SU-DHL-6 (cell line): ENCODE data around the gene RUNX1.

Experiments used
- H2AFZ ChIP-seq: fragments of 200-600 bp; sonication (generic); 2 replicates; pipeline ENCODE4 v1.6.1; 2014; ENCODE audit warnings: low read depth, mild to moderate bottlenecking, moderate library complexity, mixed read lengths, antibody characterized with exemption, low read length; ENCODE audit not compliant: severe bottlenecking
- H3F3A ChIP-seq: fragments of 200-600 bp; shearing (Covaris generic); 2 replicates; pipeline ENCODE4 v1.6.0; 2016; ENCODE audit warnings: antibody characterized with exemption, mild to moderate bottlenecking; ENCODE audit not compliant: insufficient read depth
- H3K27ac ChIP-seq: fragments of 200-600 bp; sonication (generic); 2 replicates; pipeline ENCODE4 v1.5.1; 2016; ENCODE audit warnings: low read depth, mild to moderate bottlenecking, low read length, moderate library complexity, mixed read lengths
- H3K27me3 ChIP-seq: fragments of 200-600 bp; sonication (generic), shearing (Covaris generic); 2 replicates; pipeline ENCODE4 v1.6.0; 2014; ENCODE audit warnings: mild to moderate bottlenecking, low read length
- H3K36me3 ChIP-seq: fragments of 200-600 bp; sonication (generic); 2 replicates; pipeline ENCODE4 v1.6.1; 2014; ENCODE audit warnings: mild to moderate bottlenecking, low read length, mixed read lengths
- H3K4me2 ChIP-seq: fragments of 300-600, 200-600 bp; shearing (Covaris generic), sonication (generic); 2 replicates; pipeline ENCODE4 v1.6.0; 2014; ENCODE audit warnings: low read length, low read depth, mild to moderate bottlenecking; ENCODE audit not compliant: poor library complexity, severe bottlenecking
- H3K4me3 ChIP-seq: fragments of 200-600 bp; sonication (generic); 2 replicates; pipeline ENCODE4 v1.5.1; 2014; ENCODE audit warnings: antibody characterized with exemption, low read length, mild to moderate bottlenecking, mixed read lengths; ENCODE audit not compliant: insufficient read depth, poor library complexity, severe bottlenecking
- H3K79me2 ChIP-seq: fragments of 200-600 bp; sonication (generic); 2 replicates; pipeline ENCODE4 v1.6.1; 2014; ENCODE audit warnings: mild to moderate bottlenecking, low read length, moderate library complexity; ENCODE audit not compliant: insufficient read depth
- H3K9ac ChIP-seq: fragments of 200-600 bp; sonication (generic); 2 replicates; pipeline ENCODE4 v1.7.0; 2014; ENCODE audit warnings: mild to moderate bottlenecking, low read length
- H3K9me2 ChIP-seq: fragments of 200-600 bp; sonication (generic); replicated peaks from 2 replicates; pipeline ENCODE4 v1.6.1; 2014; ENCODE audit warnings: low read length; ENCODE audit not compliant: insufficient read depth
- H3K9me3 ChIP-seq: fragments of 200-600 bp; sonication (generic); 2 replicates; pipeline ENCODE4 v1.6.1; 2014; ENCODE audit warnings: low read length, mixed read lengths; ENCODE audit not compliant: insufficient read depth
- H4K20me1 ChIP-seq: fragments of 200-600 bp; sonication (generic); 2 replicates; pipeline ENCODE4 v1.6.1; 2014; ENCODE audit warnings: low read depth, mild to moderate bottlenecking, antibody characterized with exemption, low read length, moderate library complexity, mixed read lengths
- CTCF ChIP-seq: fragments of 200-600 bp; sonication (generic); IDR thresholded peaks from one replicate; pipeline ENCODE4 v1.5.1; 2017; ENCODE audit warnings: antibody characterized with exemption, mild to moderate bottlenecking, low read length, moderate library complexity; ENCODE audit not compliant: insufficient read depth, poor library complexity, severe bottlenecking
- EZH2phosphoT487 ChIP-seq: fragments of 200-600 bp; sonication (generic), shearing (Covaris generic); conservative IDR thresholded peaks from 2 replicates; pipeline ENCODE4 v1.6.1; 2018; ENCODE audit warnings: mild to moderate bottlenecking, antibody characterized with exemption, low read length, moderate library complexity, mixed read lengths

RUNX1 gene

GRCh38 chr21:34843562-34843961, 205.5 kb downstream of the RUNX1 start:
- Histone ChIP-seq H3K9me2 (no peaks in the 10 kb centered on the region), H3K27me3 (no peaks in the 10 kb centered on the region), H3F3A (no peaks in the 10 kb centered on the region), H3K9me3 (no peaks in the 10 kb centered on the region), H3K4me2 (no peak overlapping the region), H3K79me2 (no peaks in the 10 kb centered on the region), H3K27ac (no peak overlapping the region), H3K36me3 (no peaks in the 10 kb centered on the region; the same call in 1 of the 2 replicates), H4K20me1 (no peaks in the 10 kb centered on the region), H2AFZ (no peak overlapping the region), H3K4me3 (no peak overlapping the region), H3K9ac (no peak overlapping the region)
- no peak for TF ChIP-seq CTCF
- TF ChIP-seq EZH2phosphoT487: no peak

GRCh38 chr21:34841154-34841553, 207.9 kb downstream of the RUNX1 start:
- no peak overlapping the region for H3K27ac ChIP-seq
- H3K9me2 ChIP-seq: no peaks in the 10 kb centered on the region
- H3K27me3 ChIP-seq: no peaks in the 10 kb centered on the region
- H3K79me2 ChIP-seq: no peaks in the 10 kb centered on the region
- no peaks in the 10 kb centered on the region for H3F3A ChIP-seq
- no peaks in the 10 kb centered on the region for H4K20me1 ChIP-seq
- no peak for TF ChIP-seq EZH2phosphoT487
- no peak for TF ChIP-seq CTCF
- no peak overlapping the region for H3K4me3 ChIP-seq
- H2AFZ ChIP-seq: no peak overlapping the region
- H3K9me3 ChIP-seq: no peaks in the 10 kb centered on the region
- no peak overlapping the region for H3K9ac ChIP-seq
- no peak overlapping the region for H3K4me2 ChIP-seq
- peaks cover 5% of the 10 kb centered on the region; the same call in 1 of the 2 replicates for H3K36me3 ChIP-seq

- Histone ChIP-seq H3F3A (no peaks in the 10 kb centered on the region), H3K27me3 (no peaks in the 10 kb centered on the region), H3K4me2 (no peak overlapping the region), H4K20me1 (no peaks in the 10 kb centered on the region), H3K9me2 (no peaks in the 10 kb centered on the region), H3K36me3 (peaks cover 5% of the 10 kb centered on the region; the same call in 1 of the 2 replicates), H2AFZ (no peak overlapping the region), H3K79me2 (no peaks in the 10 kb centered on the region), H3K27ac (no peak overlapping the region), H3K4me3 (no peak overlapping the region), H3K9me3 (no peaks in the 10 kb centered on the region), H3K9ac (no peak overlapping the region)
- TF ChIP-seq CTCF (no peak), EZH2phosphoT487 (no peak)
Measured at GRCh38 chr21:34840693-34841092, 208.4 kb downstream of the RUNX1 start.
